Subcutaneous abdominal adipose tissue (tissue), 5 donors: ENCODE results near the gene GRK2.

Source experiments
- H3K27ac ChIP-seq: one replicate; pipeline ENCODE4 v1.7.0; 2013; ENCODE audit warnings: low read depth, mild to moderate bottlenecking, inconsistent platforms, low read length, moderate library complexity
- H3K27me3 ChIP-seq, 5 donors: one replicate each; pipeline ENCODE4 v1.7.0; 2013; ENCODE audit warnings: low read length in 5 of 5, inconsistent platforms in 1 of 5; ENCODE audit not compliant: control insufficient read depth in 5 of 5, insufficient read depth in 4 of 5
- H3K36me3 ChIP-seq, 5 donors: one replicate each; pipeline ENCODE4 v1.7.0; 2013; ENCODE audit warnings: low read length in 5 of 5; ENCODE audit not compliant: control insufficient read depth in 5 of 5, insufficient read depth in 5 of 5
- H3K4me1 ChIP-seq, 5 donors: one replicate each; pipeline ENCODE4 v1.7.0; 2013; ENCODE audit warnings: low read length in 5 of 5, mild to moderate bottlenecking in 3 of 5, moderate library complexity in 1 of 5; ENCODE audit not compliant: control insufficient read depth in 5 of 5, insufficient read depth in 5 of 5
- H3K4me3 ChIP-seq, 5 donors: one replicate each; pipeline ENCODE4 v1.7.0; 2013; ENCODE audit warnings: low read length in 5 of 5, low read depth in 1 of 5
- H3K9ac ChIP-seq, 5 donors: one replicate each; pipeline ENCODE4 v1.7.0; 2013; ENCODE audit warnings: low read length in 5 of 5, mild to moderate bottlenecking in 4 of 5, moderate library complexity in 3 of 5
- H3K9me3 ChIP-seq, 5 donors: one replicate each; pipeline ENCODE4 v1.7.0; 2013; ENCODE audit warnings: low read length in 5 of 5; ENCODE audit not compliant: control insufficient read depth in 5 of 5
- donor health status: healthy.
- donor health status: healthy.
- donor health status: healthy.
- donor health status: healthy.
- donor health status: healthy.

GRK2 gene

GRCh38 chr11:67282876-67283371 lies 16.7 kb downstream of the GRK2 start:
- Histone ChIP-seq H3K4me3 (no peak overlapping the region), H3K9ac (peak overlapping the region in 1 of 5 donors; percentile 7), H3K9me3 (no peaks in the 10 kb centered on the region), H3K4me1 (peaks cover 11 to 97% (median 70%) of the 10 kb centered on the region in 5 donors), H3K27ac (no peak overlapping the region), H3K27me3 (no peaks in the 10 kb centered on the region), H3K36me3 (peaks cover 0 to 82% (median 78%) of the 10 kb centered on the region in 5 donors)

GRCh38 chr11:67283481-67283963 lies 17.2 kb downstream of the GRK2 start:
- H3K27me3 ChIP-seq = no peaks in the 10 kb centered on the region
- H3K4me1 ChIP-seq = peaks cover 11 to 97% (median 70%) of the 10 kb centered on the region in 5 donors
- H3K9ac ChIP-seq = no peak overlapping the region
- H3K4me3 ChIP-seq = no peak overlapping the region
- H3K9me3 ChIP-seq = no peaks in the 10 kb centered on the region
- no peak overlapping the region for H3K27ac ChIP-seq
- peaks cover 0 to 82% (median 78%) of the 10 kb centered on the region in 5 donors for H3K36me3 ChIP-seq

- H3K4me1 ChIP-seq = peaks cover 11 to 91% (median 62%) of the 10 kb centered on the region in 5 donors
- no peaks in the 10 kb centered on the region for H3K9me3 ChIP-seq
- H3K4me3 ChIP-seq = no peak overlapping the region
- no peak overlapping the region for H3K9ac ChIP-seq
- H3K27ac ChIP-seq = peak overlapping the region; percentile 23
- H3K36me3 ChIP-seq = peaks cover 0 to 69% (median 66%) of the 10 kb centered on the region in 5 donors
- no peaks in the 10 kb centered on the region for H3K27me3 ChIP-seq
Measured at GRCh38 chr11:67284811-67285540, 18.7 kb downstream of the GRK2 start.

- Histone ChIP-seq H3K27me3 (no peaks in the 10 kb centered on the region), H3K4me1 (peaks cover 9 to 91% (median 62%) of the 10 kb centered on the region in 5 donors), H3K9ac (peak overlapping the region in 1 of 5 donors; percentile 13), H3K4me3 (no peak overlapping the region), H3K36me3 (peaks cover 0 to 67% (median 65%) of the 10 kb centered on the region in 5 donors), H3K9me3 (no peaks in the 10 kb centered on the region), H3K27ac (peak overlapping the region; percentile 97)
Measured at GRCh38 chr11:67285541-67286498, 19.5 kb downstream of the GRK2 start.

GRCh38 chr11:67286621-67287333 lies 20.5 kb downstream of the GRK2 start:
- H3K4me1 ChIP-seq = peaks cover 9 to 91% (median 69%) of the 10 kb centered on the region in 5 donors
- peak overlapping the region in 3 of 5 donors; percentile 42 to 79 (median 61) for H3K9ac ChIP-seq
- H3K9me3 ChIP-seq = no peaks in the 10 kb centered on the region
- peak overlapping the region; percentile 97 for H3K27ac ChIP-seq
- H3K27me3 ChIP-seq = no peaks in the 10 kb centered on the region
- no peak overlapping the region for H3K4me3 ChIP-seq
- peaks cover 0 to 66% (median 56%) of the 10 kb centered on the region in 5 donors for H3K36me3 ChIP-seq

- peaks cover 0 to 63% (median 55%) of the 10 kb centered on the region in 5 donors for H3K36me3 ChIP-seq
- peaks cover 9 to 86% (median 67%) of the 10 kb centered on the region in 5 donors for H3K4me1 ChIP-seq
- H3K27ac ChIP-seq = peak overlapping the region; percentile 97
- H3K9ac ChIP-seq = peak overlapping the region; percentile 17 to 79 (median 64)
- H3K4me3 ChIP-seq = peak overlapping the region in 4 of 5 donors; percentile 45 to 80 (median 74)
- H3K9me3 ChIP-seq = no peaks in the 10 kb centered on the region
- no peaks in the 10 kb centered on the region for H3K27me3 ChIP-seq
Measured at GRCh38 chr11:67287355-67288197, 21.3 kb downstream of the GRK2 start.

- H3K4me3 ChIP-seq = peak overlapping the region in 4 of 5 donors; percentile 45 to 80 (median 74)
- no peaks in the 10 kb centered on the region for H3K27me3 ChIP-seq
Measured at GRCh38 chr11:67288198-67288451, 21.9 kb downstream of the GRK2 start.

GRCh38 chr11:67288452-67289225 lies 22.4 kb downstream of the GRK2 start:
- H3K9ac ChIP-seq = peak overlapping the region; percentile 17 to 79 (median 64)
- peak overlapping the region; percentile 97 for H3K27ac ChIP-seq
- H3K4me1 ChIP-seq = peaks cover 9 to 75% (median 60%) of the 10 kb centered on the region in 5 donors
- H3K27me3 ChIP-seq = no peaks in the 10 kb centered on the region
- peaks cover 0 to 54% (median 45%) of the 10 kb centered on the region in 5 donors for H3K36me3 ChIP-seq
- peak overlapping the region; percentile 45 to 80 (median 77) for H3K4me3 ChIP-seq
- no peaks in the 10 kb centered on the region for H3K9me3 ChIP-seq

More at GRCh38 chr11:67288198-67288451, 21.9 kb downstream of the GRK2 start:
- Histone ChIP-seq H3K36me3 (peaks cover 0 to 58% (median 50%) of the 10 kb centered on the region in 5 donors), H3K4me1 (peaks cover 9 to 80% (median 61%) of the 10 kb centered on the region in 5 donors), H3K9me3 (no peaks in the 10 kb centered on the region), H3K27ac (peak overlapping the region; percentile 97), H3K9ac (peak overlapping the region; percentile 17 to 79 (median 64))
